ENCODE data around the gene IL17D.
"Not testable (repeated sequence)": the region's sequence is repeated elsewhere in the genome, so short reads cannot be mapped to it uniquely, and the experiment has no call there.

IL17D gene

GRCh38 chr13:20702915-20703779 is at the start of gene IL17D:
IL17D (plus strand) TSS chr13:20703699; CDS start chr13:20704002, 303 bp downstream.
- DNase-seq = peak; percentile 37

- DNase-seq = no peak
Observed at GRCh38 chr13:20654156-20654555, 49.3 kb upstream of the IL17D start.

- DNase-seq = no peak
Observed at GRCh38 chr13:20658451-20659040, 45.0 kb upstream of the IL17D start.

GRCh38 chr13:20664351-20664750 is 39.1 kb upstream of the IL17D start:
- DNase-seq = no peak

GRCh38 chr13:20666948-20667347 is 36.6 kb upstream of the IL17D start:
- no peak for DNase-seq

- DNase-seq = no peak
Observed at GRCh38 chr13:20667857-20668437, 35.6 kb upstream of the IL17D start.

- no peak for DNase-seq
Observed at GRCh38 chr13:20669162-20669561, 34.3 kb upstream of the IL17D start.

GRCh38 chr13:20671789-20672188 is 31.7 kb upstream of the IL17D start:
- no peak for DNase-seq

GRCh38 chr13:20672772-20673171 is 30.7 kb upstream of the IL17D start:
- DNase-seq = no peak

- no peak for DNase-seq
Observed at GRCh38 chr13:20673715-20674114, 29.8 kb upstream of the IL17D start.

- DNase-seq = no peak
Observed at GRCh38 chr13:20676213-20676612, 27.3 kb upstream of the IL17D start.

- DNase-seq = not testable (repeated sequence)
Observed at GRCh38 chr13:20678606-20679005, 24.9 kb upstream of the IL17D start.

- no peak for DNase-seq
Observed at GRCh38 chr13:20679879-20680278, 23.6 kb upstream of the IL17D start.

GRCh38 chr13:20680416-20681080 is 23.0 kb upstream of the IL17D start:
- no peak for DNase-seq

GRCh38 chr13:20681481-20681880 is 22.0 kb upstream of the IL17D start:
- DNase-seq = not testable (repeated sequence)

- DNase-seq = no peak
Observed at GRCh38 chr13:20682061-20682460, 21.4 kb upstream of the IL17D start.

GRCh38 chr13:20684041-20684440 is 19.5 kb upstream of the IL17D start:
- DNase-seq = no peak

GRCh38 chr13:20684546-20684945 is 19.0 kb upstream of the IL17D start:
- no peak for DNase-seq

- no peak for DNase-seq
Observed at GRCh38 chr13:20685092-20685491, 18.4 kb upstream of the IL17D start.

- no peak for DNase-seq
Observed at GRCh38 chr13:20686167-20686566, 17.3 kb upstream of the IL17D start.

- no peak for DNase-seq
Observed at GRCh38 chr13:20686863-20687579, 16.5 kb upstream of the IL17D start.

GRCh38 chr13:20689291-20689690 is 14.2 kb upstream of the IL17D start:
- DNase-seq = no peak

- no peak for DNase-seq
Observed at GRCh38 chr13:20691616-20692015, 11.9 kb upstream of the IL17D start.

Measured in activated naive CD4-positive, alpha-beta T cell treated with Interleukin-2 at 50 U/mL for 16 hours (primary cell).